Panc1 (cell line): ENCODE results near the gene KLK14. TPM values are rescaled to one million over a fixed set of nuclear protein-coding genes. Genes with fewer than 3 reads are reported as not detected.

Experiments
- ATAC-seq: fragments of 200-7000 bp; cut with Tn5 transposase; 2 replicates; pipeline ENCODE4 v1.9.1; 2020; ENCODE audit warnings: mild to moderate bottlenecking, moderate library complexity
- BruUV-seq: library from RNA; stranded (reverse); fragments of 400-500 nt; replicated peaks from 2 replicates; lab custom pipeline; 2021; lab: Mats Ljungman, UMichigan
- CTCF ChIA-PET: fragments of 300-600 bp; sonication (Branson Sonifier 250); formaldehyde crosslinking; loops from one replicate; lab custom pipeline; 2022; ENCODE audit warnings: antibody characterized with exemption; lab: Charles Lee
- POLR2A ChIA-PET: fragments of 300-600 bp; sonication (Branson Sonifier 250); formaldehyde crosslinking; loops from one replicate; lab custom pipeline; 2022; ENCODE audit warnings: antibody characterized with exemption; lab: Charles Lee
- DNase-seq: peaks from one replicate; pipeline ENCODE4 v3.0.0-alpha.2; 2010; ENCODE audit warnings: low read depth, low spot score
- H3K27ac ChIP-seq: 2 replicates; pipeline ENCODE4 v1.5.1; 2011; ENCODE audit warnings: mild to moderate bottlenecking, low read length, inconsistent platforms
- H3K27me3 ChIP-seq: fragments of 200-500 bp; sonication (Bioruptor generic); 2 replicates; pipeline ENCODE4 v1.6.0; 2014; ENCODE audit warnings: low read length, inconsistent platforms; ENCODE audit not compliant: control insufficient read depth, insufficient read depth
- H3K36me3 ChIP-seq: fragments of 200-500 bp; sonication (Bioruptor generic); 2 replicates; pipeline ENCODE4 v1.5.1; 2014; ENCODE audit warnings: inconsistent platforms, mild to moderate bottlenecking, low read length, moderate library complexity; ENCODE audit not compliant: control insufficient read depth, insufficient read depth
- H3K4me1 ChIP-seq: 2 replicates; pipeline ENCODE4 v1.5.1; 2011; ENCODE audit warnings: inconsistent platforms, mild to moderate bottlenecking, low read length, moderate library complexity; ENCODE audit not compliant: control insufficient read depth, insufficient read depth
- H3K4me3 ChIP-seq, 2 experiments: 2 replicates each; pipeline ENCODE4 v1.5.1; 2011 to 2012; ENCODE audit warnings: low read depth in 2 of 2, low read length in 2 of 2, mild to moderate bottlenecking in 2 of 2, inconsistent platforms in 1 of 2, moderate library complexity in 1 of 2
- H3K9me3 ChIP-seq: fragments of 200-500 bp; sonication (Bioruptor generic); 2 replicates; pipeline ENCODE4 v1.5.1; 2014; ENCODE audit warnings: low read depth, mild to moderate bottlenecking, inconsistent platforms, low read length, moderate library complexity; ENCODE audit not compliant: control insufficient read depth, insufficient read depth
- POLR2AphosphoS5 ChIP-seq: IDR thresholded peaks from 2 replicates; pipeline ENCODE4 v1.6.1; 2012; ENCODE audit warnings: mild to moderate bottlenecking, low read depth, low read length, moderate library complexity
- SIN3A ChIP-seq: IDR thresholded peaks from 2 replicates; pipeline ENCODE4 v1.6.1; 2012; ENCODE audit warnings: low read depth, mild to moderate bottlenecking, low read length, moderate library complexity, borderline replicate concordance; ENCODE audit not compliant: insufficient read depth
- TCF7L2 ChIP-seq: IDR thresholded peaks from 2 replicates; pipeline ENCODE4 v1.6.1; 2011; ENCODE audit warnings: mild to moderate bottlenecking, low read depth, low read length, inconsistent platforms
- in situ Hi-C: cut with HindIII; loops from 2 replicates; pipeline ENCODE4 v1.10.0; 2016; ENCODE audit warnings: low sequenced_read_pairs, low pct_unique_long_range_greater_than_20kb
- intact Hi-C: fragments of 100-400 bp; cut with micrococcal nuclease; formaldehyde crosslinking; loops from one replicate; pipeline ENCODE4 v1.10.0; 2022; ENCODE audit not compliant: unreplicated experiment
- total RNA-seq: library from RNA; stranded (reverse); gene quantifications from one replicate; pipeline ENCODE4 v1.2.1, GENCODE V29; 2021; ENCODE audit not compliant: unreplicated experiment
- TF ChIP-seq, protein P1 (sequence below), 2 experiments: IDR thresholded peaks; 2 replicates each; pipeline ENCODE4 v1.6.1; 2011 to 2012; ENCODE audit warnings: low read depth in 2 of 2, control low read depth in 1 of 2, low read length in 1 of 2, mild to moderate bottlenecking in 1 of 2, moderate library complexity in 1 of 2; ENCODE audit not compliant: insufficient read depth in 1 of 2
- TF ChIP-seq, protein P2 (sequence below): fragments of 450-650 bp; IDR thresholded peaks from 2 replicates; pipeline ENCODE4 v1.5.1; 2017; ENCODE audit warnings: mild to moderate bottlenecking

Gene KLK14
- total RNA-seq, 1 experiment from 2014 or later = not detected

DNA sequence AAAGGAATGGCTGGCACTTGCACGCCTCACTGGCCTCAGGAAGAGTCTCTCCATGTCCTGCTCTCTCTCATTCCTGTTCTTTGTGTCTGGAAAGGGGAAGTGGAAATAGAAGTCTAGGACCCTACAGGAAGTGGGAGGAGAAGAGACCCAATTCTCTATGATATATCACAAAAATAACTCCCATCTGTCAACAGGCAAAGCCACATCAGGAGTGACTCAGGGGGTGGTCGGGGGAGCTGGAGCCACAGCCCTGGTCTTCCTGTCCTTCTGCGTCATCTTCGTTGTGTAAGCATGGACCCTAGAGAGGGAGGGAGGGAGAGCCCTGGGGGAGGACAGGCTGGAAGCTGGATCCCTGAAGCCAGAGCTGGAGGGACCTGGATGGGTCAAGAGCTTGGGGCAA lies 45.1 kb upstream of the KLK14 start:
- no peaks in the 10 kb centered on the region for H3K27me3 ChIP-seq
- no peak overlapping the region for H3K4me3 ChIP-seq
- H3K36me3 ChIP-seq = no peaks in the 10 kb centered on the region
- no peaks in the 10 kb centered on the region for H3K4me1 ChIP-seq
- ATAC-seq (no peak), DNase-seq (no peak)
- CTCF ChIA-PET = no interaction called here
- intact Hi-C loops (no loop called here), in situ Hi-C loops (no loop called here)
- no peak overlapping the region for H3K27ac ChIP-seq
- POLR2A ChIA-PET = no interaction called here
- no peak for TF ChIP-seq POLR2AphosphoS5
- BruUV-seq = no TSS peak
- H3K9me3 ChIP-seq = no peaks in the 10 kb centered on the region

DNA sequence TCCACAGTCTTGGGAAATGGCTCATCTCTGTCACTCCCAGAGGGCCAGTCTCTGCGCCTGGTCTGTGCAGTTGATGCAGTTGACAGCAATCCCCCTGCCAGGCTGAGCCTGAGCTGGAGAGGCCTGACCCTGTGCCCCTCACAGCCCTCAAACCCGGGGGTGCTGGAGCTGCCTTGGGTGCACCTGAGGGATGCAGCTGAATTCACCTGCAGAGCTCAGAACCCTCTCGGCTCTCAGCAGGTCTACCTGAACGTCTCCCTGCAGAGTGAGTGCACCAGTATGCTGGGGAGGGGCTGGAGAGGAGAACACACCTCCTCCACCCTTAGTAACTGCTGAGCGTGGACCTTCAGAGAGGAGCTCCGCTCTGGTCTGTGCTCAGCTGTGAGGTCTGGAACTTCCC lies 44.3 kb upstream of the KLK14 start:
- no peak overlapping the region for H3K27ac ChIP-seq
- in situ Hi-C loops = no loop called here
- no TSS peak for BruUV-seq
- H3K36me3 ChIP-seq = no peaks in the 10 kb centered on the region
- H3K27me3 ChIP-seq = no peaks in the 10 kb centered on the region
- ChIA-PET CTCF (interaction anchor here (0.6 kb wide), 1 partner anchor 17 kb away, joined by 8 read pairs; no protein-coding TSS in a partner anchor), POLR2A (no interaction called here)
- no peaks in the 10 kb centered on the region for H3K9me3 ChIP-seq
- no peaks in the 10 kb centered on the region for H3K4me1 ChIP-seq
- TF ChIP-seq POLR2AphosphoS5 = no peak
- DNase-seq (no peak), ATAC-seq (no peak)
- intact Hi-C loops = no loop called here
- H3K4me3 ChIP-seq = no peak overlapping the region

DNA sequence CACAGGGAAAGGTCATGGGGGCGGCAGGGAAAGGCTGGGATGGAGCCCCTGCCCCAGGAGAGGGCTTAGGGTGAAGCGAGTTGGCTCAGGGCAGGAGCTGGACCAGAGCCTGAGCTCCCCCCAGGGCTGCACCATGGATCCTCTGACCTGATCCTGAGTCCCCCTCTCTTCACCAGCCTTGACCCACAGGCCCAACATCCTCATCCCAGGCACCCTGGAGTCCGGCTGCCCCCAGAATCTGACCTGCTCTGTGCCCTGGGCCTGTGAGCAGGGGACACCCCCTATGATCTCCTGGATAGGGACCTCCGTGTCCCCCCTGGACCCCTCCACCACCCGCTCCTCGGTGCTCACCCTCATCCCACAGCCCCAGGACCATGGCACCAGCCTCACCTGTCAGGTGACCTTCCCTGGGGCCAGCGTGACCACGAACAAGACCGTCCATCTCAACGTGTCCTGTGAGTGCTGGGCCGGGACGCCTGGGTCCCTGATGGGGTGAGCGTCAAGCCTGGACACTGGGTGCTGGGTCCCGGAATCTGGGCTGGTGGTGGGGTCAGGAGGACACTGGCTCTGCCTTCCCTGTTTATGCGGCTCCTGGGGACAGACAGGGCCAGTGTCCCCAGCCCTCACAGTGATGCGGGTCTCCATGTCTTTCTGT lies 42.9 kb upstream of the KLK14 start:
- CTCF ChIA-PET = no interaction called here
- no peak for TF ChIP-seq TCF7L2
- no peak for TF ChIP-seq SIN3A
- TF ChIP-seq, protein P1, sequence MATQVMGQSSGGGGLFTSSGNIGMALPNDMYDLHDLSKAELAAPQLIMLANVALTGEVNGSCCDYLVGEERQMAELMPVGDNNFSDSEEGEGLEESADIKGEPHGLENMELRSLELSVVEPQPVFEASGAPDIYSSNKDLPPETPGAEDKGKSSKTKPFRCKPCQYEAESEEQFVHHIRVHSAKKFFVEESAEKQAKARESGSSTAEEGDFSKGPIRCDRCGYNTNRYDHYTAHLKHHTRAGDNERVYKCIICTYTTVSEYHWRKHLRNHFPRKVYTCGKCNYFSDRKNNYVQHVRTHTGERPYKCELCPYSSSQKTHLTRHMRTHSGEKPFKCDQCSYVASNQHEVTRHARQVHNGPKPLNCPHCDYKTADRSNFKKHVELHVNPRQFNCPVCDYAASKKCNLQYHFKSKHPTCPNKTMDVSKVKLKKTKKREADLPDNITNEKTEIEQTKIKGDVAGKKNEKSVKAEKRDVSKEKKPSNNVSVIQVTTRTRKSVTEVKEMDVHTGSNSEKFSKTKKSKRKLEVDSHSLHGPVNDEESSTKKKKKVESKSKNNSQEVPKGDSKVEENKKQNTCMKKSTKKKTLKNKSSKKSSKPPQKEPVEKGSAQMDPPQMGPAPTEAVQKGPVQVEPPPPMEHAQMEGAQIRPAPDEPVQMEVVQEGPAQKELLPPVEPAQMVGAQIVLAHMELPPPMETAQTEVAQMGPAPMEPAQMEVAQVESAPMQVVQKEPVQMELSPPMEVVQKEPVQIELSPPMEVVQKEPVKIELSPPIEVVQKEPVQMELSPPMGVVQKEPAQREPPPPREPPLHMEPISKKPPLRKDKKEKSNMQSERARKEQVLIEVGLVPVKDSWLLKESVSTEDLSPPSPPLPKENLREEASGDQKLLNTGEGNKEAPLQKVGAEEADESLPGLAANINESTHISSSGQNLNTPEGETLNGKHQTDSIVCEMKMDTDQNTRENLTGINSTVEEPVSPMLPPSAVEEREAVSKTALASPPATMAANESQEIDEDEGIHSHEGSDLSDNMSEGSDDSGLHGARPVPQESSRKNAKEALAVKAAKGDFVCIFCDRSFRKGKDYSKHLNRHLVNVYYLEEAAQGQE (IDR thresholded peaks at IDR 0.05; ENCODE audit: insufficient read depth in 1 of 2, low read depth in 2 of 2, low read length in 1 of 2) = no peak
- TF ChIP-seq, protein P2, sequence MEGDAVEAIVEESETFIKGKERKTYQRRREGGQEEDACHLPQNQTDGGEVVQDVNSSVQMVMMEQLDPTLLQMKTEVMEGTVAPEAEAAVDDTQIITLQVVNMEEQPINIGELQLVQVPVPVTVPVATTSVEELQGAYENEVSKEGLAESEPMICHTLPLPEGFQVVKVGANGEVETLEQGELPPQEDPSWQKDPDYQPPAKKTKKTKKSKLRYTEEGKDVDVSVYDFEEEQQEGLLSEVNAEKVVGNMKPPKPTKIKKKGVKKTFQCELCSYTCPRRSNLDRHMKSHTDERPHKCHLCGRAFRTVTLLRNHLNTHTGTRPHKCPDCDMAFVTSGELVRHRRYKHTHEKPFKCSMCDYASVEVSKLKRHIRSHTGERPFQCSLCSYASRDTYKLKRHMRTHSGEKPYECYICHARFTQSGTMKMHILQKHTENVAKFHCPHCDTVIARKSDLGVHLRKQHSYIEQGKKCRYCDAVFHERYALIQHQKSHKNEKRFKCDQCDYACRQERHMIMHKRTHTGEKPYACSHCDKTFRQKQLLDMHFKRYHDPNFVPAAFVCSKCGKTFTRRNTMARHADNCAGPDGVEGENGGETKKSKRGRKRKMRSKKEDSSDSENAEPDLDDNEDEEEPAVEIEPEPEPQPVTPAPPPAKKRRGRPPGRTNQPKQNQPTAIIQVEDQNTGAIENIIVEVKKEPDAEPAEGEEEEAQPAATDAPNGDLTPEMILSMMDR = no peak
- no peak for TF ChIP-seq POLR2AphosphoS5
- POLR2A ChIA-PET = no interaction called here
- DNase-seq = no peak
- in situ Hi-C loops (no loop called here), intact Hi-C loops (no loop called here)
- no peaks in the 10 kb centered on the region for H3K9me3 ChIP-seq
- no peak for ATAC-seq
- H3K36me3 ChIP-seq = no peaks in the 10 kb centered on the region
- no peaks in the 10 kb centered on the region for H3K4me1 ChIP-seq
- no peaks in the 10 kb centered on the region for H3K27me3 ChIP-seq
- no TSS peak for BruUV-seq
- H3K4me3 ChIP-seq = no peak overlapping the region
- no peak overlapping the region for H3K27ac ChIP-seq
